HG02885 (cell line): ENCODE results near the gene ASPSCR1.

Experiments used
- ATAC-seq: cut with Tn5 transposase; IDR thresholded peaks from one replicate; pipeline ENCODE4 v1.9.1; 2021; ENCODE audit warnings: mild to moderate bottlenecking; ENCODE audit not compliant: unreplicated experiment, poor library complexity

Gene ASPSCR1, protein sequence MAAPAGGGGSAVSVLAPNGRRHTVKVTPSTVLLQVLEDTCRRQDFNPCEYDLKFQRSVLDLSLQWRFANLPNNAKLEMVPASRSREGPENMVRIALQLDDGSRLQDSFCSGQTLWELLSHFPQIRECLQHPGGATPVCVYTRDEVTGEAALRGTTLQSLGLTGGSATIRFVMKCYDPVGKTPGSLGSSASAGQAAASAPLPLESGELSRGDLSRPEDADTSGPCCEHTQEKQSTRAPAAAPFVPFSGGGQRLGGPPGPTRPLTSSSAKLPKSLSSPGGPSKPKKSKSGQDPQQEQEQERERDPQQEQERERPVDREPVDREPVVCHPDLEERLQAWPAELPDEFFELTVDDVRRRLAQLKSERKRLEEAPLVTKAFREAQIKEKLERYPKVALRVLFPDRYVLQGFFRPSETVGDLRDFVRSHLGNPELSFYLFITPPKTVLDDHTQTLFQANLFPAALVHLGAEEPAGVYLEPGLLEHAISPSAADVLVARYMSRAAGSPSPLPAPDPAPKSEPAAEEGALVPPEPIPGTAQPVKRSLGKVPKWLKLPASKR

DNA sequence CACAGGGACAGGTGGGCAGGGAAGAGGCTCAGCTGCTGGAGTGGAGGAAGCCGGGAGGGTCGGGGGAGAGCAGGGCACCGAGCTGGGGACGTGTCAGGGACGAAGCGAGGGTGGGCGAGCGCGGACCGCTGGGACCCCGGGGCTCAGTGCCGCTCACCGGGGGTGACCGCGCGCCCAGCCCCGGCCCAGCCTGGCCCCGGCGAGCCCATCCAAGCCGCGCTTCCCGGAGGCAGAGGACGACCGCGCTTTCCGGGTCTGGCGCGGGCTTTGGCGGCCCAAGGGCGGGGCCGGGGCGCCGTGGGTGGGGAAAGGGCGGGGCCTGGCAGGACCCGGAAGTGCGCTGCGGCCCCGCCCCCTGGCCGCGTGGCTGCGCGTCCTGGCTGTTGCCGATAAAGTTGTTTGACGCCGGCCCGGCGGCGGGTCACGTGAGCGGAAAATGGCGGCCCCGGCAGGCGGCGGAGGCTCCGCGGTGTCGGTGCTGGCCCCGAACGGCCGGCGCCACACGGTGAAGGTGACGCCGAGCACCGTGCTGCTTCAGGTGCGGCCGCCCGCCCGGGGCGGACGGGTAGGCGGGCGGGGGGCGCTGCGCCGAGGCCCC, at the start of gene ASPSCR1:
ASPSCR1 (plus strand) TSS at position 419 of the 598 bp plus-strand sequence; CDS start at position 437, 18 bp downstream.
- peak; percentile 90 for ATAC-seq

DNA sequence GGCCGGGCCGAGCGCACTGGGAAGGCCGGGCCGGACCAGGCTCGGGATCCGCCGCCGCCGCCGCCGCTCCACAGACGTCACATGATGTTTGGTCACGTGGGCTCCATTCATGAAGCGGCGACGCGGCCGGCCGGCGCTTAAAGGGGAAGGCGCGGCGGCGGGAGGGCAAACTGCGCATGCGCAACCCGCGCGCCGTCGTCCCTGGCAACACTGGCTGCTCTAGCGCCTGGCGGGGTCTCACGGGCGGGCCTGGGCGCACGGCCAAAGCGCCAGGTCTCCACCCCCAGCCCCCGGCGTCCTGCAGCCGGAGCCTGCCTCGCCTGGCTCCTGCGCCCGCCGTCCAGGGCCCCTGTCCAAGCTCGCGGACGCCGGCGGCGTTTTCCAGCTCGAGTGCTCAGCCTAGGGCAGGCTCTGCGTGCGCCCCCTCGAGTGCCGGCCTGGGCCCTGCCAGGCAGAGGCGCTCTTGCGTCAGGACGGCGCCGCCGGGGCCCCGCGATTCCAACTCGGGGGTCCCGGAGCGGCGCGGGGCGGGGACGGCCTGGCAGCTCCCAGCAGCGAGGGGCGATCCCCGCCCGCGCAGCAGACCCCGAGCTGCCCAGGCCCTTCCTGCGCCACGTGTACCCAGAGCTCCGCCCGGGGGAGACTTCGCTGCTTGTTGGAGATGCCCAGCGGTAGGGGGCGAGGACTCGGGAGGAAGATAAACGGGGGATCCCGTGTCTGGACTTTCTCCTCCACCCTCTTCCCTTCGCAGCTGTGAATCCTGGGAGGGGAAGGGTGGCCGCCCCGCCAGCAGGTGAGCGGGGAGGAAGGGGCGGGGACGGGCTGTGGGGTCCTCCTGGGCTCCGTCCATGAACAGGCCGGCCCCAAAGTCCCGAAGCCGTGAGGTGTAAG, 49.5 kb upstream of the ASPSCR1 start, which contains the start of gene MAFG:
MAFG (minus strand) TSS at position 83 of the 891 bp plus-strand sequence. CDS start 4,550 bp downstream, outside the sequence.
- ATAC-seq, result peak; percentile 79

DNA sequence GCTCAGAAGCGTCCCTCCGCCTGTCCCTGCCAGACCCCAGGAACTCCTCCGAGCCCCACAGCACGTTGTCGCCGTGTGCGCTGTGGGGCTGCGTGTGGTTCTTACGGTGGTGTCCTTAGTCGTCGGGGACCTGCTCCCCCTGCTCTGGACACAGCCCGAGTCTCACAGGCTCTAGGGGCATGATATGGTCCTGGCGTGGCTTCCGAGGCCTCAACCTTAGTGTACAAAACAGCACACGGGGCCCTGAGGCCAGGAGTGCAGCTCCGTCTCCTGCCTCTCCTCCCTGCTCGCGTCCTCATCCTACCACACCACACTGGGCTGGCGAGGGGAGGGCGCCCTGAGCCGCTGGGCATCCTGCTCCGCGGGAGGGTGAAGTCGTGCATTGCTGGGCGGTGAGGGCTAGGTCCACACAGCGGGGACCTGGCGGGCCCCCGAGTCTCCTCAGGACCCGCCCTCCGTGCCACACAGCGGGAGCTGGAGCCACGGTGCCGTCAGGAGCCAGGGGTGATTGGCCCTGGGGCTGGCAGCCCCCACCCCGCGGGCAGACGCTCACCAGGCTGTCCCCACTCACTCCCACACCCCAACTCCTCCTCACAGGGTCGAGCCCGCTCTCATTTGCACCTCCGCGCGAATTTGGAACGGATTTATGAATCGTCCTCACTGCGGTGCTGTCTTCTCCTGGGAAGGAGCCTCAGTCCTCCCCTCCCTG, 48.7 kb upstream of the ASPSCR1 start:
- no peak for ATAC-seq

DNA sequence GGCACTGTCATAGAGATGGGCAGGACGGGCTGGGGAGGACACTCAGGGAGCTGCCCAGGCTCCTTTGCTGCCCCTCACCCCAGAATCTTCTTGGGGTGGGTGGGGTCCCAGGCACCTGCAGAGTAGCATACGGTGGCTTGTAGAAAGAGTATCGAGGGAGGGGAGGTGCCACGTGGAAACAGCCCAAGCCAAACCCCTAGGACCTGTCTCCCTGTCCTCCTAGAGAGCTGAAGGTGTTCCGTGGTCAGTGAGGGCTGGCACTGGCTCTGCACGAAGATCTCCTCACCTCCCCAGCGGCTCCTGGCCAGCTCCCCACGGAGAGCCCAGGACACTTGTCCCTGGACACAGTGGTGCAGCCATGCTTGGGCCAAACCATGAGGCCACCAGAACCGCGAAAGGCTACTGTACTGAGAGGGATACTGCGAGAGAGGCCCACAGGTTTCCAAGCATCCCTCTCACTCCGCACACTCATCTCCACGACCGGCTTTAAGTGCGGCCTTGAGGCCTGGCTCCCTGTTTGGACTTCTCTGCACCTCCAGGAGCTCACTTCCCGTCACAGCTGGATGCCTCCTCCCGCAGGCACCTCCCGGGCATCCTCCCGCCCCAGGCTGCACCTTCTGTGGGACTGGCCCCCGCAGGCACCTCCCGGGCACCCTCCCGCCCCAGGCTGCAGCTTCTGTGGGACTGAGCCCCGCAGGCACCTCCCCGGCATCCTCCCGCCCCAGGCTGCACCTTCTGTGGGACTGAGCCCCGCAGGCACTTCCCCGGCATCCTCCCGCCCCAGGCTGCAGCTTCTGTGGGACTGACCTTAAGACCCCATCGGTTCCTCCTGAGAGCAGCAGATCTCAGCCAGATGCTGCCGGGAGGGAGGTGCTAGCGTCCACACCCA, 47.9 kb upstream of the ASPSCR1 start:
- no peak for ATAC-seq

DNA sequence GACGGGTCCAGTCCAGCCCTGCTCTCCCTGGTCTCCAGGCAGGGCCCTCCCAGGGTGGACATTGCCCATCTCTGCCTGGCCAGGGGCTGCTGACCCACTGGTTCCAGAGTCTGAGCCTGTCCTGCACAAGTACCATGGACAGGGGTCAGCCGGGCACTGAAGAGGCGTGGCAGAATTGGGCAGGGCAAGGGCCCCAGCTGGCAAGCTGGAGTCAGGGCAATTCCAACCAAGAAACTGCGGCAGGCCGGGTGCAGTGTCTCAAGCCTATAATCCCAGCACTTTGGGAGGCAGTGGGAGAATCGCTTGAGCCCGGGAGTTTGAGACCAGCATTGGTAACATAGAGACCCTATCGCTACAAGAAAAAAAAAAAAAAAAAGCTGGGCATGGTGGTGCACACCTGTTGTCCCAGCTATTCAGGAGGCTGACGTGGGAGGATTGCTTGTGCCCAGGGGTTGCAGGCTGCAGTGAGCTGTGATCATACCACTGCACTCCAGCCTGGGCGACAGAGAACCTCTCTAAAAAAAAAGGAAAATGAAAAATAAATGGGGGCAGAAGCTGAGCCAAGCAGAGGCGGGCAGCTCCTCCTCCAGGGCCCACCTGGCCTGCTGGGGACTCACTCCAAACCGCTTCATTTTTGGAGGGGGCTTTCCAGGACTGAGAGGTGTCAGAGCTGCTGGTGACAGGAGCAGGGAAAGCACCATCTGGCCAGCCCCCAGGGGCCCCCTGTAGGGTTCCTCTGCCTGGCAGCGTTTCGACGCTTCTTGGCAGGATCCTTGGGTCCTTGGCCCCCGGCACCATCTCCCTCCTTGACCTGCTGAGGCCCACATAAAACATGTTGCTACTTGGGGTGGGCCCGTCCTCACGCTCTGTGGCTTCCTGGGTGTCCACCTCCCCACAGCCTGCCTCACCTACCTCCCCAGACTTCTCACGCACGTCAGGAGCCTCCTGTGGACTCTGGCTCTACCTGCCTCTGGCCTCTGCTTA, 47.0 kb upstream of the ASPSCR1 start:
- ATAC-seq, result no peak

DNA sequence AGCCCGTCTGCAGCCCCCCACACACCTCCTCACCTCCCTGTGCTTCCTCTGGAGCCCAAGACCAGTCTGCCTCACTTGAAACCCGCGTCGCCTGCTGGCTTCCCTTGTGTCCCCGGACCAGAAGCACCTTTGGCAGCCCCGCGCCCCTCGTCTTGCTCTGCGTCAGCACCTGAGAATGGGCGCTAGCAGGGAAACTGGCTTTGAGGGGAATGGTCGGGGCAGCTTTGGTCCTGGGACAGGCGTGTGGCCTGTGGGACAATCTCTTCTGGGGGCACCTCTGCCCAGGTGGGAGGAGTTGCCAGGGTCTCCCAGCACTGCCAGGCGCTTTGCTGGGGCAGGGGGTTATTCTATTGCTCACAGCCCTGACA, 46.3 kb upstream of the ASPSCR1 start:
- ATAC-seq, result no peak

DNA sequence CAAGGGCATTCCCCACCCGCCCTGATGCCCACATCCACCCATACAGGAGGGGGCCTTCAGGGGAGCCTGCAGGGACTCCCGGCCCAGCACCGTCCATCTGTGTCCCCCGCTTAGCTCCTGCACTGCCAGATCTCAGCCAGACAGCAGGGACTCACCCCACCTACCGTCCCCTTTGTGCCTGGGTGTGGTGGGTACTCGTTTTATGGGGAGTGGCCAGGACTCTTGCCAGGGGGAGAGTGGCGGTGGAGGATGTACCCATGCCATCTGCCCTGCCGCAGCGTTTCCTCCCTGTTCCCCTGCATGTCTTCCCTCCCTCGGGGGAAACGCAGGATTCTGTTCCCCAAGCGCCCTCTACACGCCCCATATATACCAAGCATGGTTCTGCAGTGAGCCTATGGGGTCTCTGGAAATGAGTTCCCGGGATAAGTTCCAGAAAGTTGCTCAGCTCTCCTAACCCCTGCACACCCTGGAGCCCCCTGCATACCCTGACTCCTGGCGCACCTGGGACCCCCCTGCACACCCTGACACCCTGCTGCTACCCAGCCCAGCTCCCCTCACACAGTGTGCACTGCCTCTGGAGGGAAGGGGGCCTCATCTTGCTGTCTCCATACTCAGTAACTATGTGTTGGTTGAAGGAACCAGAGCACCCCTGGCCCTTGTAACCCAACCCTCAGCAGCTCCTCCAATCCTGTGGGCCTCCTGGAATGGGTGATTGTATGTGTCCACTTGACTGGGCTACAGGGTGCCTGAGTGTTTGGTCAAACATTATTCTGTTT, 45.7 kb upstream of the ASPSCR1 start:
- ATAC-seq, result no peak

DNA sequence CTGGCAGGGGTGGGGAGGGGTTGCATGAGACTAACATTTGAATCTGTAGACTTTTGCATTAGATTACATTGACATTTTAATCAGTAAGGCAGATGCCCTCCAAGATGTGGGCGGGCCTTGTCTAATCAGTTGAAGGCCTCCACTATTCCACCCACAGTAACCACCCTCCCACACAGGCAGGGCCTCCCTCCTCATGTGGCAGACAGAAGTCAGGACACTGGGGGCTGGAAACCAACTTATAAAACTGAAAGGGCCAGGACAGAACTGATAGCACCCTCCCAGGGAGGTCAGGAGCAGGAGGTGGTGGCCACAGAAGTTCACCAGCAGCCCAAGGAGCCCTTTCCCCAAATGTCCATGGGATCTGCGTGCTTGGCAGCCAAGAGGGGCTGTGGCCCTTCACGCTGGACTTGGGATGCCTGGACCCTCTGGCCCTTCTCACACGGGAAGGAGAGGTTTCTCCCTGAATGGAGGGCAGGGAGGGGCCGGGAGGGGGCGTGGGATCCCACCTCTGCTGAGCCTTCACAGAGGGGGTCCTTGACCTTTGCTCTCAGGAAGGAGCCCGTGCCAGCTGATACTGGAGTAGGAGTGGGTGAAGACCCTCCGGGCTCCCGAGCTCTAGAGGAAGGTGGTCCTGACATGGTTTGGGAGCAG, 45.0 kb upstream of the ASPSCR1 start:
- ATAC-seq, result no peak

DNA sequence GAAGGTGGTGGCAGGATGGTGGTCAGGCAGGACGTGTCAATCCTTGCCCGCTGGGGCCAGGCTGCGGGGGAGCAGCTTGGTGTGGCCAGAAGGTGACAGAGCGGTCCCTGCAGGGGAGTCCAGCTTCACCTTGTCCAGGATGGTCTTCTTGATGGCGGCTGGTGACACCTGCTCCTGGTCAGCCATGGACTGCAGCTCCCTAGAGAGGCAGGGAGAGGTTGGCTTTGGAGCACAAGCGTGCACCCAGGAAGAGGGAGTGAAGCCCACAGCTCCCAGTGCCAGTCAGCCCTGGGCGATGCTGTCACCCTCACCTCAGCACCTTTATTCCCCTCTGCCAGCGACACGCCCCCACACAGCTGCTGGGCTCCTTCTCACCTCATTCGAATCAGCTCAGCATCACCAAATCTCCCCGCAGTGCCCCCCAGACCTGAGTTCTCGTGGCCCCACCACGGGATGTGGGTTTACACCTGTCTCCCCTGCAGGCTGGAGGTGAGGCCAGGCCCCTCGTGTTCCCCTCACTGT, 44.2 kb upstream of the ASPSCR1 start:
- ATAC-seq, result no peak

DNA sequence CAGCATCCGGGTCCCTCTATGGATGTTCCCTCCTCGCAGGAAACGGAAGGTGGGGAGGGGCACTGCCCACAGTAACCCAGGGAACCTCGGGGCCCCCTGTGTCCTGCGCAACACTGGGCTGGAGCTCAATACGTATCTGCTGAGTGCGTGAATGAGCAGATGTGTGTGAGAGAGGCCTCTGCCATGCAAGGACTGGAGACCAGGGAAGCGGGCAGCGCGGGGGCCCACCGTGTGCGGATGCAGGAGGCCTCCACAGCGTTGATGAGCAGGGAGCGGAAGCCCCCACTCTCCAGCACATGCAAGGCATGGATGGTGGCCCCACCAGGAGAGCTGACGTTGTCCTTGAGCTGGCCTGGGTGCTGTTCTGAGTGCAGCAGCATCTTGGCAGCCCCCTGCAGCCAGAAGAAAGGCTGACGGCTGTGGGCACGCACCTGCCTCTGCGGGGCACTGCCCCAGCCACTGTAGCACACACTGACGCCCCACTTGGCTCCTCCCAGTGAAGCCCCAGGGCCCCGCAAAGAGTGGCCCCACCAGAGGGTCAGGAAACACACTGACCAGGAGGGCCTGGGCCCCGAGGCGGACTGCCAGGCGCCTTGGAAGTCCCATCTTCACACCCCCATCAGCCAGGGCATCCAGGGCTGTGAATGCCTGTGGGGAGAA, 43.2 kb upstream of the ASPSCR1 start:
- no peak for ATAC-seq

DNA sequence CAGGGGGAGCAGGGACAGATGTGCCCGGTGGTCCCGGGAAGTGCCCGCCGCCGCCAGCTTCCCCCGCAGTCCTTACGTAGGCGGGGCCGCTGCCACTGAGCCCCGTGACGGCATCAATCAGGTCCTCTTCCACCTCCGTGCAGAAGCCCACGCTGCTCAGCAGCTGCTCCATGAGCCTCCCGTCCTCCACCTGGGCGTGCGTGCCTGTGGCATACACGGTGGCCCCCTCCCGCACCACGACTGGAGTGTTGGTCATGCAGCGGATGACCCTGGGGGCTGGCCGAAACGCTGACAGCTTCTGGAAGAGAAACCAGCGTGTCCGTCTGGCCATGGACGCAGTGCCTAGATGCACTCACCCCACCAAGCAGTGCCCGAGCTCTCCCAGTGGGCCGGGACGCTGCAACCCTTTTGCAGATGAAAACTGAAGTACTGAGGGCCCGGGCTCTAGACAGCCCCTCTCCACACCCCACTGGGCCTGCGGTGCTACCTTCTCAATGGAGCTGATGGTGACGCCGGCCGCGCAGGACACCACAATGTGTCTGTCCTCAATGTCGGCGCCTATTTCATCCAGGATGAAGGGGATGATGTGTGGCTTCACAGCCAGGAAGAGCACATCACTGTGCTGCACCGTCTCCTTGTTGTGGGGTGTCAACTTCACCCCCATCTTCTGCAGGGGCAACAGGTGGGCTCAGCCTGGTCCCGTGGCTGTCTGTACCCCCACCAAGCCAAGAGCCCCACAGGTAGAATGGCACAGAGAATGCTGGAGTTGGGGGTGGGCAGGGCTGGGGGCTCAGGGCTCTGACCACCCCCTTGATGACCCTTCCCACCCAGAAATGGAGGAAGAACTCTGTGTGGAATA, 42.4 kb upstream of the ASPSCR1 start:
- no peak for ATAC-seq

DNA sequence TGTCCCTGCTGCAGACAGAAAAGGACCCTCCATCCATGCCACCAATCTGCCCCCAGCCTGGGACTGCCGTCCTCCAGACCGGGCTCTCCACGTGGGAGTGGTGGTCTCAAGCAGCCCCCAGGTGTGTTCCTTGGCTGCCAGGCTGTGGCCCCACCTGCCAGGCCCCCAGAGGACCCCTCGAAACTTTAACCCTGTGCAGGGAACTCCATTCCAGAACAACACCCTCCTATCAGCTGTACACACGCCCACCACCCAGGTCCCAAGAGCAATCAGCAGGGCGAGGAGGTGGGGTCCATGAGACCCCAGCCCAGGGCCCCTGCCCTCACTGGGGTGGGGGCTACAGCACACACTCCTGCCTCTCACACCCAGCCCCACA, 41.7 kb upstream of the ASPSCR1 start:
- ATAC-seq, result no peak

DNA sequence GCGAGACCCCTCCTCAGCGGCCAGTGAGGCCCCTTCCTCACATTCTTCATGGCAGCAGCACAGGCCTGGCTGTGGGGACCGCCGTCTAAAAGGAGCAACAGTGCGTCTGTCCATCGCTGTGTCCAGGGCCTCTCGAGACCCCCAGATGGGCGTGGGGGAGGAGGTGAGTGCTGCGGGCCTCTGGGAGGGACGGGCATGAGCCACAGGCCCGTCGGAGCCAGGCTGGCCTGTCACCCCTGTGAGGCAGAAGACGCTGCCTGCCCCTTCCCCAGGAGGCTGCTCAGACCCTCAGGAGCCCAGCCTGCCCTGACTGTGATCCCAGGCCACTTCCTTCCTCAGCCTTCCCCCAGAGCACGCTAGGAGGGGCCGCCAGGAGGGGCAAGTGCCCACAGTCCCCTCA, 38.2 kb upstream of the ASPSCR1 start:
- ATAC-seq, result no peak

DNA sequence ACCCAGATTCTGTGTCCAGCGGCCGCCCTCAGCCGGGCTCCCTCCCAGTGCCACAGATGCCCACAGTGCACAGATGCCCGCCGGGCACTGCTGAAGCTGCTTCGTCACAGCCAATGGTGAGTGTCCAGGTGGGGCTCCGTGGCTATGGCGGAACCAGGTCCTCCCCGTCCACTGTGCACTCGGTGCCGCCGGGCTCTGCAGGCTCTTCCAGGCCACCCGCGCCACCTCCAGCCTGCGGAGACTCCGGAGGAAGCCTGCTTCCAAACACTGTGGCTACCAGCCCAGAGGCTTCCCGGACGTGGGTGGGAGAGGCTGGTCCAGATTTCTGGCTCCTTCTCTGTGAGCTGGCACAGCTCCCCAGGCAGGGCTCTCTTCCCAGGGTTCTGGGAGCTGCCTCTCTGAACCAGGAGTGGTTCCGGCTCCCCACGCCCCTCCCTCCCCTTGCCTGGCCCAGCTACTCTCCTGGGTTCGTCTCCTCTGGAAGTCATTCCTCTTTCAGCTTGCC, 37.5 kb upstream of the ASPSCR1 start:
- ATAC-seq, result no peak
